ENCODE measurements around the gene CTSO. TPM values are rescaled to one million over a fixed set of nuclear protein-coding genes. Genes with fewer than 3 reads are reported as not detected.

The CTSO gene
- total RNA-seq, 2 donors from 2014 or later: 10.9 to 13.7 TPM

DNA sequence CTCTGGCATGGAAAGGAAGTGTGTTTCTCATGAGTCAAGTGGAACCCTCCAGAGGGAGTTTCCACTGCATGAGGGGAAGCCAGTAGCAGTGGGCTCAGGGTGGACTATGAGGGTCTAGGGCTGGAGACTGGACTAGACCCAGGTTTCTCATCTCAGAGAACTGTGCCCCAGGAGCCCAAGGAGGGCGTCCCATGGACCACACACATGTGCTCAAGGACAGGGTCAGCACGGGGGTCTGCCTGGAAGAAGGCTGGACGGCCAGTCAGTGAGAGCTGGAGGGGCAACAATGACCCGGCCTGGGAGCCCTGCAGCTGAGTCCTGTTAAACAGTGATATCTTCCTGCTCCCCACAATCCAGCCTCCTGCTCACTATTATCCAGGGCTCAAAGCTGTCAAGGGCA lies 5.8 kb upstream of the CTSO start:
- Histone ChIP-seq H3K9me3 (no peaks in the 10 kb centered on the region), H3K4me1 (no peaks in the 10 kb centered on the region), H3K27ac (no peak overlapping the region), H3K4me3 (no peak overlapping the region), H3K27me3 (no peaks in the 10 kb centered on the region), H3K36me3 (replicated peaks in 1 of 2; ENCODE audit: insufficient read depth in 1 of 2, low read depth in 2 of 2) (no peaks in the 10 kb centered on the region)
- TF ChIP-seq, protein P1, sequence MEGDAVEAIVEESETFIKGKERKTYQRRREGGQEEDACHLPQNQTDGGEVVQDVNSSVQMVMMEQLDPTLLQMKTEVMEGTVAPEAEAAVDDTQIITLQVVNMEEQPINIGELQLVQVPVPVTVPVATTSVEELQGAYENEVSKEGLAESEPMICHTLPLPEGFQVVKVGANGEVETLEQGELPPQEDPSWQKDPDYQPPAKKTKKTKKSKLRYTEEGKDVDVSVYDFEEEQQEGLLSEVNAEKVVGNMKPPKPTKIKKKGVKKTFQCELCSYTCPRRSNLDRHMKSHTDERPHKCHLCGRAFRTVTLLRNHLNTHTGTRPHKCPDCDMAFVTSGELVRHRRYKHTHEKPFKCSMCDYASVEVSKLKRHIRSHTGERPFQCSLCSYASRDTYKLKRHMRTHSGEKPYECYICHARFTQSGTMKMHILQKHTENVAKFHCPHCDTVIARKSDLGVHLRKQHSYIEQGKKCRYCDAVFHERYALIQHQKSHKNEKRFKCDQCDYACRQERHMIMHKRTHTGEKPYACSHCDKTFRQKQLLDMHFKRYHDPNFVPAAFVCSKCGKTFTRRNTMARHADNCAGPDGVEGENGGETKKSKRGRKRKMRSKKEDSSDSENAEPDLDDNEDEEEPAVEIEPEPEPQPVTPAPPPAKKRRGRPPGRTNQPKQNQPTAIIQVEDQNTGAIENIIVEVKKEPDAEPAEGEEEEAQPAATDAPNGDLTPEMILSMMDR (IDR thresholded peaks at IDR 0.05): no peak
- TF ChIP-seq POLR2A (IDR thresholded peaks at IDR 0.05): no peak
- ATAC-seq (no peak), DNase-seq (no peak)
- 58 to 68% methylated on average over 4 of the region's 4 CpGs for WGBS, 2 donors
- intact Hi-C loops (cut with DNase I): no loop called here

DNA sequence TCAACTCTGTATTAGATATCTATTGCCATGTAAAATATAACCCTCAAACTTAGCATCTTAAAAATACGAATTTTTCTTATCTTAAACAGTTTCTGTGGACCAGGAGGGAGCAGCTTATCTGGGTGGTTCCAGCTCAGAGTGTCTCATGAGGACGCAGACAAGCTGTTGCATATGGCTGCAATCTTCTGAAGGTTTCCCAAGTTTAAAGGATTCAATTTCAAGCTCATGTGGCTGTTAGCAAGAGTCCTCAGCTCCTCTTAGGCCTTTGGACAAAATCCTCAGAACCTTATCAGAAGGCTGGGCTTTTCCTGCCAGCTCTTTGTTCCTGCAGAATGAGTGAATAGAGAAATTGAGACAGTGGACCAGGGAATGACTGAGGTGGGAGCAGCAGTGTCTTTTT lies 2.8 kb upstream of the CTSO start:
- no peak overlapping the region for H3K4me3 ChIP-seq
- H3K27me3 ChIP-seq: no peaks in the 10 kb centered on the region
- no peaks in the 10 kb centered on the region for H3K9me3 ChIP-seq
- no peaks in the 10 kb centered on the region for H3K36me3 ChIP-seq (replicated peaks in 1 of 2; ENCODE audit: insufficient read depth in 1 of 2, low read depth in 2 of 2)
- 65 to 66% methylated on average over 2 of the region's 2 CpGs for WGBS, 2 donors
- ATAC-seq (no peak), DNase-seq (no peak)
- H3K27ac ChIP-seq: no peak overlapping the region
- intact Hi-C loops (cut with DNase I): no loop called here
- H3K4me1 ChIP-seq: no peaks in the 10 kb centered on the region
- TF ChIP-seq, protein P1 (IDR thresholded peaks at IDR 0.05): no peak
- no peak for TF ChIP-seq POLR2A (IDR thresholded peaks at IDR 0.05)

DNA sequence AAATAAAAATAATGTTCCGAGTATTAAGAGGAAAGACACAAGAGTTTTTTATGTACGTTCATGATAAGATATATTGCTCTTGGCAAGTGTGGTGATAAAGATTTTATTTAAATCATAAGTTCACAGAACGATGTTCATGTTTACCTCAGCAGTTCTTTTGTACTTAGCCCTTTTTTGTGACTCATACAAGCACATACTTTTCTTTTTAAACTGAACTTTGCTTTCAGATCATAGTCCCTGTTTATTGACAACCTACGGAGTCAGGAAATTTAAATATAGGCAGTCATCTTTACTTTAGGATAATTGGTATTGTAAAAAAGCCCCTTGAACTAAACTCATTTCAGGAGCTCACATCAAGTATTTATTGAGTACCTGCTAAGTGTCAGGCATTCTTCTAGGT lies 1.3 kb upstream of the CTSO start:
- Histone ChIP-seq H3K4me1 (no peaks in the 10 kb centered on the region), H3K4me3 (no peak overlapping the region), H3K27me3 (no peaks in the 10 kb centered on the region), H3K36me3 (replicated peaks in 1 of 2; ENCODE audit: insufficient read depth in 1 of 2, low read depth in 2 of 2) (no peaks in the 10 kb centered on the region), H3K9me3 (no peaks in the 10 kb centered on the region), H3K27ac (no peak overlapping the region)
- intact Hi-C loops (cut with DNase I): no loop called here
- TF ChIP-seq POLR2A (IDR thresholded peaks at IDR 0.05): no peak
- no peak for DNase-seq
- WGBS, 2 donors: 43 to 46% methylated on average over 4 of the region's 4 CpGs
- ATAC-seq: no peak

DNA sequence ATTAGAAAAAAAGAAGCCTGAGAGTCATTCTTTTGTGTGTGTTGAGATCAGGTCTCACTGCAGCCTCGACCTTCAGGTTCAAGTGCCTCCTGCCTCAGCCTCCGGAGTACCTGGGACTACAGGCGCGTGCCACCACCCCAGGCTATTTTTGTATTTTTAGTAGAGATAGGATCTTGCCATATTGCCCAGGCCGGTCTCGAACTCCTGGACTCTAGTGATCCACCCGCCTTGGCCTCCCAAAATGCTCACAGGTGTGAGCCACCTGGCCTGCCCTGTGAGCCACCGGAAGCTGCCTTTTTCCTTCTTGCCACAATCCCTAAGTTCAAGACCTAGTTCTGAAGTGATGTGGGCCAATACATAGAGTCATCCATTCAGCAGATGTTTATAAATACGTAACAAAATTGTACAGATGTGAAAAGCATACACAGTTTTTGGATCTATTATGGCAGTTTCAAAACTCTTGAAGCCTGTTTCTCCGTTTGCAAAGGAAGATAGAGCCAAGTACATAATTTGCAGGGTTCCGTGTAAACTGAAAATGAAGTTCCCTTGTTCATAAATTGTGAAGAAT lies 536 bp upstream of the CTSO start:
- WGBS, 2 donors: 72 to 75% methylated on average over 11 of the region's 11 CpGs
- intact Hi-C loops (cut with DNase I): no loop called here
- ATAC-seq: no peak

DNA sequence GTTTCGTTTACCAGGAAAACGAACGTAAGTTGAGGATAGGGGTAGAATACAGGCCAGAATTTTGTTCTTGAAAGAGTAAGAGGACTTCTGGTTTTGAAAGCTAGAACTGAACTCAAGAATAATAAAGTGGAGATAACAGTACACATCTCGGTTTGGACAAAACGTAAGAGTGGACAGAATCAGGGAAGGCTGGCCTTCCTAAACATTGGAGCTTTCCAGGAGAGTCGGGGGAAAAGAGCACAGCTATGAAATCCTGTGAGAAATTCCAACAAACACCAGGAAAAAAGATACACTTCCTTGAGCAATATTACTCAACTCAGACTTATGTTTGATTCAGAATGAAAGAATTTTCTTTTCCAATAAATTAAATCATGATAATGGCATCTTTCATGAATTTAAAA lies 1.2 kb downstream of the CTSO start:
- ATAC-seq (no peak), DNase-seq (no peak)
- no peaks in the 10 kb centered on the region for H3K36me3 ChIP-seq (replicated peaks in 1 of 2; ENCODE audit: insufficient read depth in 1 of 2, low read depth in 2 of 2)
- peak overlapping the region in 3 of 4 donors; percentile 43 to 99 (median 98) for H3K27ac ChIP-seq
- no peaks in the 10 kb centered on the region for H3K27me3 ChIP-seq
- no peaks in the 10 kb centered on the region for H3K9me3 ChIP-seq
- TF ChIP-seq POLR2A (IDR thresholded peaks at IDR 0.05): no peak
- TF ChIP-seq, protein P1 (IDR thresholded peaks at IDR 0.05): no peak
- H3K4me1 ChIP-seq: no peaks in the 10 kb centered on the region
- WGBS, 2 donors: 42 to 43% methylated on average over 6 of the region's 6 CpGs
- H3K4me3 ChIP-seq: peak overlapping the region in 1 of 2 donors; percentile 68
- intact Hi-C loops (cut with DNase I): no loop called here

More for the DNA sequence above, 536 bp upstream of the CTSO start:
- Histone ChIP-seq H3K27ac (peak overlapping the region; percentile 91 to 99 (median 97)), H3K27me3 (no peaks in the 10 kb centered on the region), H3K9me3 (no peaks in the 10 kb centered on the region), H3K4me1 (no peaks in the 10 kb centered on the region), H3K4me3 (peak overlapping the region; percentile 68 to 71), H3K36me3 (replicated peaks in 1 of 2; ENCODE audit: insufficient read depth in 1 of 2, low read depth in 2 of 2) (no peaks in the 10 kb centered on the region)
- peak in 2 of 4 donors; percentile 3 to 14 for DNase-seq
- TF ChIP-seq, protein P1 (IDR thresholded peaks at IDR 0.05): no peak
- TF ChIP-seq POLR2A (IDR thresholded peaks at IDR 0.05): no peak
